SK-N-MC (cell line): ENCODE measurements around the gene ADA.

ENCODE experiments used
- EZH2 ChIP-seq: fragments of 200-600 bp; sonication (generic); IDR thresholded peaks from one replicate; pipeline ENCODE4 v1.6.1; 2017; ENCODE audit warnings: antibody characterized with exemption
- POLR2AphosphoS5 ChIP-seq: IDR thresholded peaks from 2 replicates; pipeline ENCODE4 v1.6.1; 2012; ENCODE audit warnings: mild to moderate bottlenecking, low read depth, low read length, borderline replicate concordance

GRCh38 chr20:44666066-44666465, 14.6 kb upstream of the ADA start:
- no peak for TF ChIP-seq POLR2AphosphoS5
- no peak for TF ChIP-seq EZH2
